GM10266 (cell line): ENCODE measurements around the gene BCL2A1.

ENCODE experiments used
- DNase-seq: peaks from one replicate; pipeline ENCODE4 v3.0.0; 2012; ENCODE audit errors: extremely low spot score
- CTCF ChIP-seq: IDR thresholded peaks from 2 replicates; pipeline ENCODE4 v1.5.1; 2012; ENCODE audit warnings: mild to moderate bottlenecking, low read depth; ENCODE audit not compliant: control insufficient read depth, insufficient read depth; ENCODE audit errors: missing control alignments

The BCL2A1 gene

GRCh38 chr15:80011596-80011995, 40.6 kb upstream of the BCL2A1 start:
- TF ChIP-seq CTCF, result no peak
- no peak for DNase-seq

GRCh38 chr15:80011041-80011523, 40.1 kb upstream of the BCL2A1 start:
- DNase-seq, result peak; percentile 49

- no peak for DNase-seq
- TF ChIP-seq CTCF, result no peak
Measured at GRCh38 chr15:80010131-80010673, 39.2 kb upstream of the BCL2A1 start.

GRCh38 chr15:80007532-80007931, 36.5 kb upstream of the BCL2A1 start:
- no peak for TF ChIP-seq CTCF
- DNase-seq, result no peak

- TF ChIP-seq CTCF, result no peak
- DNase-seq, result no peak
Measured at GRCh38 chr15:80006946-80007345, 36.0 kb upstream of the BCL2A1 start.

GRCh38 chr15:80003934-80004472, 33.0 kb upstream of the BCL2A1 start:
- TF ChIP-seq CTCF, result no peak
- DNase-seq, result no peak

GRCh38 chr15:80003171-80003570, 32.2 kb upstream of the BCL2A1 start:
- TF ChIP-seq CTCF, result no peak
- no peak for DNase-seq

- TF ChIP-seq CTCF, result no peak
- no peak for DNase-seq
Measured at GRCh38 chr15:80002267-80002666, 31.3 kb upstream of the BCL2A1 start.
